Endothelial cell of umbilical vein (primary cell): ENCODE measurements around the gene SUPT4H1. TPM values are rescaled to one million over a fixed set of nuclear protein-coding genes. Genes with fewer than 3 reads are reported as not detected.

Experiments used
- BruUV-seq: library from RNA; stranded (reverse); fragments of 400-500 nt; replicated peaks from 2 replicates; lab custom pipeline; 2021; lab: Mats Ljungman, UMichigan
- CTCF ChIA-PET: fragments of 300-600, 350-600 bp; sonication (Branson Sonifier 250); formaldehyde crosslinking; loops from one replicate; lab custom pipeline; 2021; ENCODE audit warnings: antibody characterized with exemption, inconsistent platforms; lab: Charles Lee
- POLR2A ChIA-PET: fragments of 300-600, 350-600 bp; sonication (Branson Sonifier 250); formaldehyde crosslinking; loops from one replicate; lab custom pipeline; 2021; ENCODE audit warnings: antibody characterized with exemption, inconsistent platforms; lab: Charles Lee
- DNase-seq: peaks from one replicate; pipeline ENCODE4 v3.0.0-alpha.2; 2011; ENCODE audit warnings: low read depth, low spot score
- FAIRE-seq: peaks from 2 replicates; lab custom pipeline; 2011; peaks lifted over from hg19 to GRCh38; lab: Jason Lieb, UNC
- H2AFZ ChIP-seq: 2 replicates; pipeline ENCODE4 v1.6.0; 2012; ENCODE audit warnings: low read depth, low read length, control low read depth, inconsistent platforms
- H3K27ac ChIP-seq: 2 replicates; pipeline ENCODE4 v1.5.1; 2011; ENCODE audit warnings: low read depth, mild to moderate bottlenecking, control low read depth, low read length, moderate library complexity; ENCODE audit not compliant: insufficient read depth
- H3K27me3 ChIP-seq, 2 experiments: 2 replicates each; pipeline versions ENCODE4 v1.6.0 to v1.6.1; 2011; ENCODE audit warnings: low read length in 2 of 2, mixed read lengths in 1 of 2; ENCODE audit not compliant: control insufficient read depth in 2 of 2, insufficient read depth in 2 of 2
- H3K36me3 ChIP-seq, 2 experiments: 2 replicates in 1 of 2; 3 replicates in 1 of 2; pipeline ENCODE4 v1.5.1; 2011; ENCODE audit warnings: low read length in 2 of 2, mild to moderate bottlenecking in 1 of 2, moderate library complexity in 1 of 2; ENCODE audit not compliant: control insufficient read depth in 2 of 2, insufficient read depth in 2 of 2; ENCODE audit errors: extremely low read depth in 1 of 2
- H3K4me1 ChIP-seq: 3 replicates; pipeline ENCODE4 v1.5.1; 2011; ENCODE audit warnings: mild to moderate bottlenecking, low read length; ENCODE audit not compliant: control insufficient read depth, insufficient read depth; ENCODE audit errors: extremely low read depth
- H3K4me2 ChIP-seq: 2 replicates; pipeline ENCODE4 v1.6.1; 2011; ENCODE audit warnings: low read length, control low read depth, mixed read lengths; ENCODE audit not compliant: insufficient read depth
- H3K4me3 ChIP-seq, 3 experiments: fragments of 200-600 bp in 1 of 3; sonication (generic), shearing (Covaris generic) in 1 of 3; replicated peaks in 1 of 3; 2 replicates each; pipeline ENCODE4 v1.5.1; 2011 to 2016; ENCODE audit warnings: control low read depth in 3 of 3, low read length in 3 of 3, mild to moderate bottlenecking in 2 of 3, inconsistent platforms in 1 of 3, low read depth in 1 of 3, moderate library complexity in 1 of 3; ENCODE audit not compliant: insufficient read depth in 1 of 3
- H3K79me2 ChIP-seq: 2 replicates; pipeline ENCODE4 v1.6.0; 2012; ENCODE audit warnings: low read length, inconsistent platforms; ENCODE audit not compliant: control insufficient read depth, insufficient read depth
- H3K9ac ChIP-seq: replicated peaks from 2 replicates; pipeline ENCODE3; 2011; ENCODE audit warnings: low read length, control low read depth; ENCODE audit not compliant: insufficient read depth; ENCODE audit errors: extremely low read depth
- H3K9me1 ChIP-seq: replicated peaks from 3 replicates; pipeline ENCODE4 v1.6.0; 2011; ENCODE audit warnings: mild to moderate bottlenecking, low read length; ENCODE audit not compliant: control insufficient read depth, insufficient read depth; ENCODE audit errors: extremely low read depth
- H3K9me3 ChIP-seq: replicated peaks from 2 replicates; pipeline ENCODE4 v1.5.1; 2012; ENCODE audit warnings: low read length, inconsistent platforms; ENCODE audit not compliant: control insufficient read depth, insufficient read depth
- H4K20me1 ChIP-seq: replicated peaks from 2 replicates; pipeline ENCODE3; 2011; ENCODE audit warnings: mild to moderate bottlenecking, low read length; ENCODE audit not compliant: control insufficient read depth, insufficient read depth; ENCODE audit errors: extremely low read depth
- CTCF ChIP-seq, 2 donors: IDR thresholded peaks; 1 replicate in 1 of 2; 2 replicates in 1 of 2; pipeline ENCODE4 v1.5.1; 2011; ENCODE audit warnings: low read length in 2 of 2, mild to moderate bottlenecking in 2 of 2, moderate library complexity in 2 of 2, control low read depth in 1 of 2, inconsistent platforms in 1 of 2, low read depth in 1 of 2; ENCODE audit not compliant: insufficient read depth in 1 of 2; ENCODE audit errors: extremely low read depth in 1 of 2
- EZH2 ChIP-seq: IDR thresholded peaks from 2 replicates; pipeline ENCODE4 v1.6.1; 2012; ENCODE audit warnings: borderline replicate concordance, low read depth, mild to moderate bottlenecking, moderate library complexity, low read length, inconsistent platforms; ENCODE audit not compliant: severe bottlenecking
- FOS ChIP-seq: IDR thresholded peaks from 2 replicates; pipeline ENCODE4 v1.6.1; 2011; ENCODE audit warnings: mild to moderate bottlenecking, low read length, moderate library complexity, borderline replicate concordance; ENCODE audit not compliant: insufficient read depth
- GATA2 ChIP-seq: IDR thresholded peaks from 2 replicates; pipeline ENCODE4 v1.7.0; 2011; ENCODE audit warnings: low read depth, mild to moderate bottlenecking, moderate library complexity, mixed read lengths, low read length; ENCODE audit not compliant: insufficient read length, insufficient read depth
- JUN ChIP-seq: IDR thresholded peaks from 2 replicates; pipeline ENCODE4 v1.6.1; 2011; ENCODE audit warnings: borderline replicate concordance, low read depth; ENCODE audit not compliant: insufficient read length, insufficient read depth
- MAX ChIP-seq: IDR thresholded peaks from 2 replicates; pipeline ENCODE4 v1.6.1; 2011; ENCODE audit not compliant: insufficient read depth, insufficient read length
- MYC ChIP-seq: IDR thresholded peaks from one replicate; pipeline ENCODE4 v1.6.1; 2011; ENCODE audit warnings: mild to moderate bottlenecking, low read depth, low read length
- POLR2A ChIP-seq: IDR thresholded peaks from 2 replicates; pipeline ENCODE4 v1.6.1; 2012; ENCODE audit warnings: low read depth, mild to moderate bottlenecking, control low read depth, low read length
- POLR2AphosphoS5 ChIP-seq: IDR thresholded peaks from 2 replicates; pipeline ENCODE4 v1.6.1; 2012; ENCODE audit warnings: low read depth, mild to moderate bottlenecking, control low read depth, low read length, moderate library complexity; ENCODE audit not compliant: insufficient read depth
- dilution Hi-C: fragments of 300-500 bp; cut with MboI; formaldehyde crosslinking; loops from one replicate; pipeline ENCODE4 v1.15.0; 2019; ENCODE audit warnings: low sequenced_read_pairs; ENCODE audit not compliant: extremely low pct_ligation_motif_present
- intact Hi-C: fragments of 100-400 bp; cut with micrococcal nuclease; formaldehyde crosslinking; loops from one replicate; pipeline ENCODE4 v1.10.0; 2022
- polyA plus RNA-seq, 4 experiments: library from polyadenylated mRNA; depleted of rRNA in 3 of 4; stranded (reverse) in 3 of 4; unstranded in 1 of 4; fragments of >200 nt; gene quantifications; 2 replicates each; pipeline versions ENCODE4 v1.2.1 to v1.2.3, GENCODE V29; 2011 to 2012; ENCODE audit warnings: missing spikeins in 1 of 4
- total RNA-seq: library from RNA; stranded (reverse); gene quantifications from 2 replicates; pipeline ENCODE4 v1.2.3, GENCODE V29; 2021

SUPT4H1 gene
- total and polyA plus RNA-seq, 2 donors (not counting 3 experiments of a cell fraction or from before 2014, with no cell fraction given) = 77.5 to 154 TPM

GRCh38 chr17:58348038-58348437 lies 4.0 kb downstream of the SUPT4H1 start:
- intact Hi-C loops = no loop called here
- DNase-seq (no peak), FAIRE-seq (no peak)
- H4K20me1 ChIP-seq = no peaks in the 10 kb centered on the region
- TF ChIP-seq GATA2 (no peak), MYC (no peak), CTCF (IDR thresholded peaks at IDR 0.05; ENCODE audit: extremely low read depth in 1 of 2, insufficient read depth in 1 of 2, low read depth in 1 of 2, low read length in 2 of 2) (no peak), JUN (no peak), MAX (no peak), EZH2 (no peak), POLR2AphosphoS5 (no peak), FOS (no peak), POLR2A (no peak)
- H3K9ac ChIP-seq = no peak overlapping the region
- no peaks in the 10 kb centered on the region for H3K9me1 ChIP-seq
- ChIA-PET CTCF (no interaction called here), POLR2A (no interaction called here)
- no peaks in the 10 kb centered on the region for H3K27me3 ChIP-seq
- H3K36me3 ChIP-seq = peaks cover 17 to 39% of the 10 kb centered on the region in 2 experiments
- no peak overlapping the region for H3K4me3 ChIP-seq
- H3K9me3 ChIP-seq = no peaks in the 10 kb centered on the region
- H3K27ac ChIP-seq = no peak overlapping the region
- H3K4me2 ChIP-seq = no peak overlapping the region
- H2AFZ ChIP-seq = no peak overlapping the region
- no TSS peak for BruUV-seq
- dilution Hi-C loops = no loop called here
- peaks cover 4% of the 10 kb centered on the region for H3K4me1 ChIP-seq
- H3K79me2 ChIP-seq = peaks cover 6% of the 10 kb centered on the region
